Measurements from ENCODE around the gene FOXF2.
"Not testable (repeated sequence)": the region's sequence is repeated elsewhere in the genome, so short reads cannot be mapped to it uniquely, and the experiment has no call there.

Gene FOXF2

DNA sequence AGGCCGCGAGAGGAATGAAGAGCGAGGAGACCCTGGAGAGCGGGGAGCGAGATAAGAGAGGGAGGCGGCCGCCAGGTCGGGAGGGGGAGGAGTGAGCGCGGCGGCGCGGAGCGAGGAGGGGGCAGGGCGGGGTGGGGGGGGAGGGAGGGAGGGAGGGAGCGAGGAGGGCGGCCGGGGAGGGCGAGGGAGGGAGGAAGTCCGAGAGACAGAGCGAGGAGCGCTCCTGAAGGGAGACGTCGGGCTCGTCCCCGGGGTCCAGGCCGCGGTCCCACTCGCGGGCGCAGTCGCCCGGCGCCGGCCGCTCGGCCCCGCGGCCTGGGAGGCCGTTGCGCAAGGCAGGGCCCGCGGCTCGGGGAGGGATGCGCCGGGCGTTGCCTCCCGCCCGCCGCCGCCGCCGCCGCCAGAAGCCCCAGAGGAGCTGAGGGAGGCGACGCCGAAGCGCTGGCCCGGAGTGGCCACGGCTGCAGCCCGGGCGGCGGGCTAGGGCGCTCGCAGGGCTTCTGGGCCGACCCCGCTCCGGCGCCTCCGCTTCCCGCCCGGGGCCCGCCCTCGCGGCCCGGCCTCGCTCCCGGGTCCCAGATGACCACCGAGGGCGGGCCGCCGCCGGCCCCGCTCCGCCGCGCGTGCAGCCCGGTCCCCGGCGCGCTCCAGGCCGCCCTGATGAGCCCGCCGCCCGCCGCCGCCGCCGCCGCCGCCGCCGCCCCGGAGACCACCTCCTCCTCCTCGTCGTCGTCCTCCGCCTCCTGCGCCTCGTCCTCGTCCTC, at the start of gene FOXF2:
Gene FOXF2 (plus strand): TSS at position 208 of the 764 bp plus-strand sequence. CDS start 372 bp downstream, at position 580.
- DNase-seq (ENCODE audit: low spot score) = no peak

GRCh38 chr6:1346101-1346500, 43.3 kb upstream of the FOXF2 start:
- no peak for DNase-seq (ENCODE audit: low spot score)

- DNase-seq (ENCODE audit: low spot score) = no peak
Observed at GRCh38 chr6:1346558-1347091, 42.8 kb upstream of the FOXF2 start.

DNA sequence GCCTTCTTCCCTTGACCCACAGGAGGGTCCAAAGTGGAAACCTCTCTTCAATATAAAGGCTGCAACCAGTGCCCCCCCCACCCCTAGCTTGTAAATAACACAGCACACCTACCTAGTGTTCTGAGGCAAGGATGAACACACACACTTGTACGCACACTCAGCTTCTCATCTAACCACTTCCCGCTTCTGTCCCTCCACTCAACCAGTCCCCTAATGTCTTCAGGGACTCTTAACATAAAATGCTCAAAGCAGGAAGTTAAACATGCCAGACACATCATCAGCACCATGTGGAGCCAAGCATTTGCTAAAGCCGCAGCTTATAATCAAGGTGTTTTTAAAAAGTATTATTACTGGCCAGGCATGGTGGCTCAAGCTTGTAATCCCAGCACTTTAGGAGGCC, 42.2 kb upstream of the FOXF2 start:
- no peak for DNase-seq (ENCODE audit: low spot score)

- DNase-seq (ENCODE audit: low spot score) = no peak
Observed at GRCh38 chr6:1348675-1349074, 40.7 kb upstream of the FOXF2 start.

- no peak for DNase-seq (ENCODE audit: low spot score)
Observed at GRCh38 chr6:1349655-1350054, 39.7 kb upstream of the FOXF2 start.

GRCh38 chr6:1351381-1352008, 37.9 kb upstream of the FOXF2 start:
- DNase-seq (ENCODE audit: low spot score) = no peak

GRCh38 chr6:1355068-1355467, 34.3 kb upstream of the FOXF2 start:
- not testable (repeated sequence) for DNase-seq (ENCODE audit: low spot score)

GRCh38 chr6:1361717-1362116, 27.7 kb upstream of the FOXF2 start:
- not testable (repeated sequence) for DNase-seq (ENCODE audit: low spot score)

- no peak for DNase-seq (ENCODE audit: low spot score)
Observed at GRCh38 chr6:1362643-1363042, 26.7 kb upstream of the FOXF2 start.

GRCh38 chr6:1363298-1363697, 26.1 kb upstream of the FOXF2 start:
- no peak for DNase-seq (ENCODE audit: low spot score)

GRCh38 chr6:1363729-1364572, 25.4 kb upstream of the FOXF2 start:
- no peak for DNase-seq (ENCODE audit: low spot score)

DNA sequence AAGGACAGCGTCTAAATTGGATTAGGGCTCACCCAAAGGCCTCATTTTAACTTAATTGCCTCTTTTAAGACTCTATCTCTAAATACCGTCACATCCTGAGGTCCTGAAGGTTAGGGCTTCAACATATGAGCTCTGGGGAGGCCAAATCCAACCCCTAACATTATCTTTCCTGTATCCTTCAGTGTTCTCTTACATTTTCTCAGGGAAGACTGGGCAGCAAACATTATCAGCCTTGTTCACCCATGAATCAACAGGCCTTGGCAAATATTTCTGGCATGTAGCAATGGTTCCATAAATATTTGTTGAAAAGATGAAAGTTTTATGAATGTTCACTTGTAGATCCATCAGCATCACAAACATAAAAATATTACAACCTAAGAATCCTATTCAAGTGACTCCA, 24.6 kb upstream of the FOXF2 start:
- DNase-seq (ENCODE audit: low spot score) = no peak

DNA sequence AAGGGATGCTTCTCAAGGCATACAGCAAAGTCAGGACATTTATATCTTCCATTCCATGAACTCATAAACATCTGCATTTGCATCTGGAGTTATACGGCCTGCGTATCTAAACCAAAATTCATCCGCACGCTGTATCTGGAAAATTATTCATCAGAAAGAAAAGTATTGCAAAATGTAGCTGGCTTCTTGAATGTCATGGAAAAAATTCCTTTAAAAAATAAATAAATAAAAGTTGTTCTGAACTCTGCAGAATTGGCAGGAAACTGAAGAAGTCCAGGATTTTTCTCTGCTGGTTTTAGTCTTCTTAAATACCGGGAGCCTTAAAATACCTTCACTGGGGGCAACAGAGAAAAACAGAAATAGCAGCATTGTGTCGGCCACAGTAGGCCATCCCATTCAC, 23.7 kb upstream of the FOXF2 start:
- DNase-seq (ENCODE audit: low spot score) = no peak

DNA sequence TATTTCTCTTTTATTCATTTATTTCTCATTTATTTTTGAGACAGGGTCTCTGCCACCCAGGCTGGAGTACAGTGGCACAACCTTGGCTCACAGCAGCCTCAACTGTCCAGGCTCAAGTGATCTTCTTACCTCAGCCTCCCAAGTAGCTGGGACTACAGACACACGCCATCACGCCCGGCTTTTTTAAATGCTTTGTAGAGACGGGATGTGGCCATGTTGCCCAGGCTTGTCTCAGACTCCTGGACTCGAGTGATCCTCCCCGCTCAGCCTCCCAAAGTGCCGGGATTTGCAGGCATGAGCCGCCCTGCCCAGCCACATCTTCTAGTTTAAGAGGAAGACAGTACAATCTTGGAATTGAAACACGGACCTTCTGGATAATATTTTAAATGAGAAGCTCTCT, 21.6 kb upstream of the FOXF2 start:
- no peak for DNase-seq (ENCODE audit: low spot score)

GRCh38 chr6:1368940-1369339, 20.4 kb upstream of the FOXF2 start:
- no peak for DNase-seq (ENCODE audit: low spot score)

- DNase-seq (ENCODE audit: low spot score) = not testable (repeated sequence)
Observed at GRCh38 chr6:1369695-1370094, 19.7 kb upstream of the FOXF2 start.

GRCh38 chr6:1371933-1372332, 17.4 kb upstream of the FOXF2 start:
- DNase-seq (ENCODE audit: low spot score) = no peak

- no peak for DNase-seq (ENCODE audit: low spot score)
Observed at GRCh38 chr6:1372690-1373089, 16.7 kb upstream of the FOXF2 start.

DNA sequence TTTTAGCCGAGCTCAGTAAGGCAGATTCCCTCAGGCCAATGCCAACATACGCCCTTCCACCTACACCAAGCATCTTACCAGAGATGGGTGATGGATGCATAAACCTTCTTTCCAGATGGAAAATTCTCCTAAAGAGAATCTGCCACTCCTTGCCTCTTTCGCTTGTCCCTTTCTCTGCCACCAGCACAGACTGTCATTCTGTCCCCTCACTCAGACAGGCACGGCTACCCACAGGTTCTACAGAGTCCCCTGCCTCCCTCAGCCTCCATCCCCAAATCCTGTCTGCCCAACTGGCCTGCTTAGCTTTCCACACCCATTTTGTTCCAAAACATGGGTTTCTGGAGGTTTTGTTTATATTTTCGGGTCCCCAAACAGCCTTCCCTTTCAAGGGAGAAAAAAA, 12.7 kb upstream of the FOXF2 start:
- no peak for DNase-seq (ENCODE audit: low spot score)

GRCh38 chr6:1377526-1377925, 11.8 kb upstream of the FOXF2 start:
- no peak for DNase-seq (ENCODE audit: low spot score)

Measured in hematopoietic multipotent progenitor cell treated with erythropoietin and hydrocortisone succinate and interleukin-3 and kit ligand, for 15 days (in vitro differentiated cells).